Measurements from ENCODE around the gene PCDHGA1.
"Not testable (repeated sequence)": the region's sequence is repeated elsewhere in the genome, so short reads cannot be mapped to it uniquely, and the experiment has no call there.

Gene PCDHGA1

GRCh38 chr5:141383345-141383744 lies 53.0 kb downstream of the PCDHGA1 start:
- no peak for DNase-seq

- DNase-seq, result no peak
Measured at GRCh38 chr5:141384471-141385267, 54.4 kb downstream of the PCDHGA1 start.

GRCh38 chr5:141387557-141388311 lies 57.4 kb downstream of the PCDHGA1 start, which contains the start of gene PCDHGB4:
Gene PCDHGB4 (plus strand): TSS chr5:141387698. CDS start chr5:141387885, 187 bp downstream.
- DNase-seq, result peak; percentile 44

- DNase-seq, result no peak
Measured at GRCh38 chr5:141388661-141389060, 58.3 kb downstream of the PCDHGA1 start.

GRCh38 chr5:141389153-141390042 lies 59.1 kb downstream of the PCDHGA1 start:
- DNase-seq, result no peak

GRCh38 chr5:141392429-141393198 lies 62.3 kb downstream of the PCDHGA1 start, which contains the start of gene PCDHGA8:
Gene PCDHGA8 (plus strand): TSS chr5:141392633. CDS start chr5:141392814, 181 bp downstream.
- no peak for DNase-seq

- DNase-seq, result no peak
Measured at GRCh38 chr5:141393267-141393666, 63.0 kb downstream of the PCDHGA1 start.

- DNase-seq, result not testable (repeated sequence)
Measured at GRCh38 chr5:141394401-141395187, 64.3 kb downstream of the PCDHGA1 start.

GRCh38 chr5:141397756-141398551 lies 67.6 kb downstream of the PCDHGA1 start, which contains the start of gene PCDHGB5:
Gene PCDHGB5 (plus strand): TSS chr5:141397947. CDS start chr5:141398128, 181 bp downstream.
- peak; percentile 60 for DNase-seq

- DNase-seq, result no peak
Measured at GRCh38 chr5:141398608-141399007, 68.3 kb downstream of the PCDHGA1 start.

- no peak for DNase-seq
Measured at GRCh38 chr5:141399555-141400258, 69.4 kb downstream of the PCDHGA1 start.

- DNase-seq, result peak; percentile 37
Measured at GRCh38 chr5:141402553-141403243, 72.4 kb downstream of the PCDHGA1 start, which contains the start of gene PCDHGA9. Gene PCDHGA9 (plus strand): TSS chr5:141402778. CDS start chr5:141402953, 175 bp downstream.

- DNase-seq, result no peak
Measured at GRCh38 chr5:141403387-141403786, 73.1 kb downstream of the PCDHGA1 start.

GRCh38 chr5:141407790-141408505 lies 77.6 kb downstream of the PCDHGA1 start, which contains the start of gene PCDHGB6:
Gene PCDHGB6 (plus strand): TSS chr5:141408021. CDS start chr5:141408203, 182 bp downstream.
- peak; percentile 64 for DNase-seq

- no peak for DNase-seq
Measured at GRCh38 chr5:141409598-141410306, 79.4 kb downstream of the PCDHGA1 start.

- DNase-seq, result no peak
Measured at GRCh38 chr5:141411575-141411974, 81.3 kb downstream of the PCDHGA1 start.
